ENCODE results near the gene FCHSD2. TPM values are rescaled to one million over a fixed set of nuclear protein-coding genes. Genes with fewer than 3 reads are reported as not detected.

FCHSD2 gene
- total RNA-seq, 1 experiment from 2014 or later: 22.6 TPM

DNA sequence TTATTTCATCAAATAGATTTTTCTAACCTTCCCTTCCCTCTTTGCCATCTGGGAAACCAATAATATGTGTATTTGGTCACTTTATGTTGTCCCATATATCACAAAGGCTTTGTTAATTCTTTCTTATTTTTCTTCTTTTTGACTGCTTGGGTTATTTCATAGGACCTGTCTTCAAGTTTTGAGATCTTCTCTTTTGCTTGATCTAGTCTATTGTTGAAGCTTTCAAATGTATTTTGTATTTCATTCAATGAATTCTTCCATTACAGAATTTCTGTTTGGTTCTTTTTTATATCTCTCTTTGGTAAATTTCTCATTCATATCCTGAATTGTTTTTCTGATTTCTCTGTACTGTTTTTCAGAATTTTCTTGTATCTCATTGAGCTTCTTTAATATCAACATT, 132.1 kb downstream of the FCHSD2 start:
- CTCF ChIA-PET: no interaction called here
- BruUV-seq (replicated peaks): no TSS peak
- H3F3A ChIP-seq (ENCODE audit: insufficient read depth, low read depth): no peaks in the 10 kb centered on the region

DNA sequence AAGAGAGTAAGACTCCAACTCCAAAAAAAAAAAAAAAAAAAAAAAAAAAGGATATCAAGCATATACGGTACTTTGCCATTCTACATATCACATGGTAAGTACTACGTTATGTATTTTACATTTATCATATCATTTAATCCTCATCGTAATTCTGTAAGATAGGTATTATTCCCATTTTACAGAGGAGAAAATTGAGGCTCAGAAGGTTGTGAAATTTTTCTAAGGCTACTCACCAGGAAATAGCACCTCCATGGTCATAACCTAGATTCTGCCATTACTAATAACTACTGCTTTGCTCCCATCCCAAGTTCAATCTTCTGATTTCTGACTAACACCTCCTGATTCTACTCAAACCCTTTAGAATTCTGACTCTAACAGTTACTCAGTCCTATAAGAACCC, 138.0 kb downstream of the FCHSD2 start:
- no peak for TF ChIP-seq EZH2 (IDR thresholded peaks at IDR 0.05; ENCODE audit: low read depth)
- TF ChIP-seq, protein P1, sequence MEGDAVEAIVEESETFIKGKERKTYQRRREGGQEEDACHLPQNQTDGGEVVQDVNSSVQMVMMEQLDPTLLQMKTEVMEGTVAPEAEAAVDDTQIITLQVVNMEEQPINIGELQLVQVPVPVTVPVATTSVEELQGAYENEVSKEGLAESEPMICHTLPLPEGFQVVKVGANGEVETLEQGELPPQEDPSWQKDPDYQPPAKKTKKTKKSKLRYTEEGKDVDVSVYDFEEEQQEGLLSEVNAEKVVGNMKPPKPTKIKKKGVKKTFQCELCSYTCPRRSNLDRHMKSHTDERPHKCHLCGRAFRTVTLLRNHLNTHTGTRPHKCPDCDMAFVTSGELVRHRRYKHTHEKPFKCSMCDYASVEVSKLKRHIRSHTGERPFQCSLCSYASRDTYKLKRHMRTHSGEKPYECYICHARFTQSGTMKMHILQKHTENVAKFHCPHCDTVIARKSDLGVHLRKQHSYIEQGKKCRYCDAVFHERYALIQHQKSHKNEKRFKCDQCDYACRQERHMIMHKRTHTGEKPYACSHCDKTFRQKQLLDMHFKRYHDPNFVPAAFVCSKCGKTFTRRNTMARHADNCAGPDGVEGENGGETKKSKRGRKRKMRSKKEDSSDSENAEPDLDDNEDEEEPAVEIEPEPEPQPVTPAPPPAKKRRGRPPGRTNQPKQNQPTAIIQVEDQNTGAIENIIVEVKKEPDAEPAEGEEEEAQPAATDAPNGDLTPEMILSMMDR (conservative IDR thresholded peaks at IDR 0.05): no peak
- intact Hi-C loops (cut with micrococcal nuclease; ENCODE audit: unreplicated experiment): no loop called here
- Histone ChIP-seq H3F3A (ENCODE audit: insufficient read depth, low read depth) (peaks cover 16% of the 10 kb centered on the region; the same call in 1 of the 2 replicates), H3K79me2 (ENCODE audit: low read depth) (no peaks in the 10 kb centered on the region), H3K9me3 (ENCODE audit: insufficient read depth, low read depth) (no peaks in the 10 kb centered on the region), H4K20me1 (ENCODE audit: insufficient read depth) (no peaks in the 10 kb centered on the region), H3K9me2 (ENCODE audit: insufficient read depth) (no peaks in the 10 kb centered on the region), H3K4me2 (no peak overlapping the region), H3K27ac (no peak overlapping the region), H2AFZ (no peak overlapping the region), H3K27me3 (ENCODE audit: insufficient read depth, low read depth) (no peaks in the 10 kb centered on the region), H3K4me1 (replicated peaks; ENCODE audit: insufficient read depth) (peaks cover 14% of the 10 kb centered on the region), H3K4me3 (no peak overlapping the region), H3K36me3 (ENCODE audit: low read depth) (no peaks in the 10 kb centered on the region)
- BruUV-seq (replicated peaks): no TSS peak
- POLR2A ChIA-PET (ENCODE audit: unreplicated experiment): no interaction called here
- CTCF ChIA-PET: no interaction called here
- DNase-seq: no peak

More for the DNA sequence above, 132.1 kb downstream of the FCHSD2 start:
- POLR2A ChIA-PET (ENCODE audit: unreplicated experiment): no interaction called here
- no peak for TF ChIP-seq EZH2 (IDR thresholded peaks at IDR 0.05; ENCODE audit: low read depth)
- TF ChIP-seq, protein P1 (conservative IDR thresholded peaks at IDR 0.05): no peak
- H3K9me2 ChIP-seq (ENCODE audit: insufficient read depth): no peaks in the 10 kb centered on the region
- H3K79me2 ChIP-seq (ENCODE audit: low read depth): no peaks in the 10 kb centered on the region
- H4K20me1 ChIP-seq (ENCODE audit: insufficient read depth): no peaks in the 10 kb centered on the region
- no peak overlapping the region for H2AFZ ChIP-seq
- no peak overlapping the region for H3K27ac ChIP-seq
- H3K4me3 ChIP-seq: no peak overlapping the region
- H3K4me2 ChIP-seq: no peak overlapping the region
- no peaks in the 10 kb centered on the region for H3K27me3 ChIP-seq (ENCODE audit: insufficient read depth, low read depth)
- intact Hi-C loops (cut with micrococcal nuclease; ENCODE audit: unreplicated experiment): no loop called here
- no peak for DNase-seq
- peaks cover 7% of the 10 kb centered on the region; the same call in 1 of the 2 replicates for H3K9me3 ChIP-seq (ENCODE audit: insufficient read depth, low read depth)
- no peaks in the 10 kb centered on the region for H3K4me1 ChIP-seq (replicated peaks; ENCODE audit: insufficient read depth)
- peaks cover 7% of the 10 kb centered on the region for H3K36me3 ChIP-seq (ENCODE audit: low read depth)

DNA sequence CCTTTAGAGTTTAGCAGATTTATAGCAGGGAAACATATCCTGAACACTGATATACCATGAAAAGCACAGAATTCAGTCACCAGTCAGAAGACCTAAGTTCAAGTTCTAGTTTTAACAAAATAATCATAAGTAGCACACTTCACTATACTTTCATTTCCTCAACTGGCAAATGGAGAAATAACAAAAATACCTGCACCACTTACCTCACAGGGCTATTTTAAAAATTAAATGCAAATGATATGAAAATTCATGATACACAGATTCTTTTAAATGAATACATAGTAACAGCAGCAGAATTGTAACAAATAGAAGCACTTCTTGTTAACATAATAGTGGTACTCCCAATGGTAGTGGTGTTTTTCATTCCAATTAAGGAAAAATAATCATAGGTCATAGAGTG, 139.0 kb downstream of the FCHSD2 start:
- Histone ChIP-seq H3K4me1 (replicated peaks; ENCODE audit: insufficient read depth) (peaks cover 18% of the 10 kb centered on the region), H3K36me3 (ENCODE audit: low read depth) (no peaks in the 10 kb centered on the region), H2AFZ (no peak overlapping the region), H3K27ac (no peak overlapping the region), H3K79me2 (ENCODE audit: low read depth) (no peaks in the 10 kb centered on the region), H3F3A (ENCODE audit: insufficient read depth, low read depth) (peaks cover 19% of the 10 kb centered on the region; the same call in 1 of the 2 replicates), H3K27me3 (ENCODE audit: insufficient read depth, low read depth) (no peaks in the 10 kb centered on the region), H4K20me1 (ENCODE audit: insufficient read depth) (no peaks in the 10 kb centered on the region), H3K9me3 (ENCODE audit: insufficient read depth, low read depth) (no peaks in the 10 kb centered on the region), H3K9me2 (ENCODE audit: insufficient read depth) (no peaks in the 10 kb centered on the region), H3K4me2 (no peak overlapping the region), H3K4me3 (no peak overlapping the region)
- CTCF ChIA-PET: interaction anchor here (0.6 kb wide), 1 partner anchor 126 kb away, joined by 4 read pairs; no protein-coding TSS in a partner anchor
- TF ChIP-seq, protein P1 (conservative IDR thresholded peaks at IDR 0.05): no peak
- TF ChIP-seq EZH2 (IDR thresholded peaks at IDR 0.05; ENCODE audit: low read depth): no peak
- intact Hi-C loops (cut with micrococcal nuclease; ENCODE audit: unreplicated experiment): no loop called here
- DNase-seq: no peak
- POLR2A ChIA-PET (ENCODE audit: unreplicated experiment): no interaction called here
- no TSS peak for BruUV-seq (replicated peaks)

Data from PC-9 (cell line).